ENCODE data around the gene COL27A1.

GRCh38 chr9:114290561-114290986 lies 135.2 kb downstream of the COL27A1 start:
- TF ChIP-seq CTCF (conservative IDR thresholded peaks at IDR 0.05; ENCODE audit: low read depth in 2 of 2) (no peak), CREB1 (CRISPR knock-in tag; IDR thresholded peaks at IDR 0.05; ENCODE audit: low read depth) (no peak), POLR2AphosphoS5 (IDR thresholded peaks at IDR 0.05; ENCODE audit: low read depth) (no peak), REST (IDR thresholded peaks at IDR 0.05; ENCODE audit: unreplicated experiment) (no peak), NANOG (IDR thresholded peaks at IDR 0.05; ENCODE audit: borderline replicate concordance) (no peak), EZH2 (IDR thresholded peaks at IDR 0.05; ENCODE audit: low read depth, unreplicated experiment) (no peak), ZNF462 (CRISPR knock-in tag; IDR thresholded peaks at IDR 0.05) (no peak), EZH2phosphoT487 (IDR thresholded peaks at IDR 0.05; ENCODE audit: unreplicated experiment) (no peak), JUNB (IDR thresholded peaks at IDR 0.05; ENCODE audit: unreplicated experiment) (no peak), STAT1 (IDR thresholded peaks at IDR 0.05; ENCODE audit: unreplicated experiment) (no peak)

Data from GM23338 (cell line).